SK-N-SH treated with all-trans-retinoic acid at 6 μM for 48 hours (cell line): ENCODE measurements around the gene LMAN1L.

Source experiments
- ATAC-seq: fragments of 200-7000 bp; cut with Tn5 transposase; 3 replicates; pipeline ENCODE4 v1.9.1; 2020; ENCODE audit warnings: mild to moderate bottlenecking, moderate library complexity
- ARNTL ChIP-seq: fragments of 450-650 bp; formaldehyde crosslinking; IDR thresholded peaks from 2 replicates; pipeline ENCODE4 v1.5.0; 2020; ENCODE audit warnings: low read depth, mild to moderate bottlenecking, moderate library complexity, borderline replicate concordance
- BACH2 ChIP-seq: fragments of 250-450 bp; sonication (Bioruptor Pico); IDR thresholded peaks from 2 replicates; pipeline ENCODE4 v1.9.0; 2021; ENCODE audit warnings: mild to moderate bottlenecking, borderline replicate concordance
- CREB5 ChIP-seq: fragments of 250-450 bp; sonication (Bioruptor Pico); IDR thresholded peaks from 2 replicates; pipeline ENCODE4 v1.5.1; 2020; ENCODE audit warnings: low read depth, mild to moderate bottlenecking, moderate library complexity
- CSDC2 ChIP-seq: fragments of 250-450 bp; sonication (Bioruptor Pico); IDR thresholded peaks from 2 replicates; pipeline ENCODE4 v1.5.0; 2020; ENCODE audit warnings: mild to moderate bottlenecking, moderate library complexity
- CSRNP3 ChIP-seq: fragments of 250-450 bp; sonication (Bioruptor Pico); IDR thresholded peaks from 2 replicates; pipeline ENCODE4 v1.5.1; 2021; ENCODE audit warnings: mild to moderate bottlenecking, moderate library complexity
- ESRRG ChIP-seq: fragments of 250-450 bp; sonication (Bioruptor Pico); IDR thresholded peaks from 2 replicates; pipeline ENCODE4 v1.6.1; 2021; ENCODE audit warnings: mild to moderate bottlenecking
- GLIS3 ChIP-seq: fragments of 250-450 bp; sonication (Bioruptor Pico); IDR thresholded peaks from 2 replicates; pipeline ENCODE4 v1.5.0; 2020; ENCODE audit warnings: mild to moderate bottlenecking, moderate library complexity
- OSR1 ChIP-seq: fragments of 250-450 bp; sonication (Bioruptor Pico); IDR thresholded peaks from 2 replicates; pipeline ENCODE4 v1.8.0; 2022; ENCODE audit warnings: moderate library complexity, mild to moderate bottlenecking, inconsistent platforms
- PATZ1 ChIP-seq: fragments of 250-450 bp; sonication (Bioruptor Pico); IDR thresholded peaks from 2 replicates; pipeline ENCODE4 v1.8.0; 2020; ENCODE audit warnings: mild to moderate bottlenecking, moderate library complexity, borderline replicate concordance
- POU6F1 ChIP-seq: fragments of 250-450 bp; sonication (Bioruptor Pico); IDR thresholded peaks from 2 replicates; pipeline ENCODE4 v1.8.0; 2021; ENCODE audit warnings: low read depth, mild to moderate bottlenecking, moderate library complexity, borderline replicate concordance
- PPARA ChIP-seq: fragments of 250-450 bp; sonication (Bioruptor Pico); IDR thresholded peaks from 2 replicates; pipeline ENCODE4 v1.5.0; 2020; ENCODE audit warnings: mild to moderate bottlenecking, borderline replicate concordance
- RARB ChIP-seq: fragments of 250-450 bp; sonication (Bioruptor Pico); IDR thresholded peaks from 2 replicates; pipeline ENCODE4 v1.8.0; 2021; ENCODE audit warnings: mild to moderate bottlenecking, moderate library complexity
- TCF4 ChIP-seq: fragments of 250-450 bp; sonication (Bioruptor Pico); IDR thresholded peaks from 2 replicates; pipeline ENCODE4 v1.8.0; 2021; ENCODE audit warnings: mild to moderate bottlenecking, moderate library complexity, borderline replicate concordance
- TOX ChIP-seq: fragments of 250-450 bp; sonication (Bioruptor Pico); IDR thresholded peaks from 2 replicates; pipeline ENCODE4 v1.8.0; 2021; ENCODE audit warnings: mild to moderate bottlenecking, moderate library complexity, borderline replicate concordance
- TSHZ2 ChIP-seq: fragments of 250-450 bp; sonication (Bioruptor Pico); IDR thresholded peaks from 2 replicates; pipeline ENCODE4 v1.5.0; 2020; ENCODE audit warnings: mild to moderate bottlenecking, moderate library complexity
- ZC3H10 ChIP-seq: fragments of 250-450 bp; sonication (Bioruptor Pico); IDR thresholded peaks from 2 replicates; pipeline ENCODE4 v1.5.1; 2021; ENCODE audit warnings: mild to moderate bottlenecking, moderate library complexity
- ZFP3 ChIP-seq: fragments of 250-450 bp; sonication (Bioruptor Pico); IDR thresholded peaks from 2 replicates; pipeline ENCODE4 v1.5.0; 2020; ENCODE audit warnings: mild to moderate bottlenecking, moderate library complexity
- ZFP30 ChIP-seq: fragments of 450-650 bp; formaldehyde crosslinking; IDR thresholded peaks from 2 replicates; pipeline ENCODE4 v1.5.0; 2022; ENCODE audit warnings: mild to moderate bottlenecking, moderate library complexity
- ZNF565 ChIP-seq: fragments of 450-650 bp; formaldehyde crosslinking; conservative IDR thresholded peaks from 2 replicates; pipeline ENCODE4 v1.5.0; 2020; ENCODE audit warnings: low read depth, mild to moderate bottlenecking, moderate library complexity
- ZNF70 ChIP-seq: fragments of 450-650 bp; formaldehyde crosslinking; IDR thresholded peaks from 2 replicates; pipeline ENCODE4 v1.5.0; 2020; ENCODE audit warnings: mild to moderate bottlenecking, moderate library complexity
- ZNF8 ChIP-seq: fragments of 450-650 bp; formaldehyde crosslinking; IDR thresholded peaks from 2 replicates; pipeline ENCODE4 v1.5.0; 2020; ENCODE audit warnings: mild to moderate bottlenecking, moderate library complexity

Gene LMAN1L

GRCh38 chr15:74855857-74856256 is 43.2 kb downstream of the LMAN1L start:
- no peak for TF ChIP-seq ZFP30 (CRISPR knock-in tag)
- peak; percentile 31; the same call in 1 of the 3 replicates for ATAC-seq

GRCh38 chr15:74856537-74856936 is 43.9 kb downstream of the LMAN1L start:
- no peak for TF ChIP-seq GLIS3 (CRISPR knock-in tag)
- TF ChIP-seq ARNTL, result no peak
- TF ChIP-seq CREB5, result no peak
- no peak for TF ChIP-seq ESRRG (CRISPR knock-in tag)
- no peak for TF ChIP-seq PPARA (CRISPR knock-in tag)
- no peak for TF ChIP-seq BACH2 (CRISPR knock-in tag)
- TF ChIP-seq CSRNP3 (CRISPR knock-in tag), result no peak
- TF ChIP-seq TOX, result no peak
- TF ChIP-seq CSDC2, result no peak
- no peak for TF ChIP-seq ZNF565 (CRISPR knock-in tag)
- no peak for TF ChIP-seq ZFP3 (CRISPR knock-in tag)
- TF ChIP-seq RARB (CRISPR knock-in tag), result no peak
- TF ChIP-seq ZC3H10, result no peak
- no peak for TF ChIP-seq ZFP30 (CRISPR knock-in tag)
- no peak for TF ChIP-seq TCF4 (CRISPR knock-in tag)
- no peak for TF ChIP-seq OSR1 (CRISPR knock-in tag)
- ATAC-seq, result no peak

- TF ChIP-seq TSHZ2 (CRISPR knock-in tag), result no peak
- TF ChIP-seq TOX, result no peak
- TF ChIP-seq CSRNP3 (CRISPR knock-in tag), result no peak
- TF ChIP-seq PATZ1 (CRISPR knock-in tag), result no peak
- no peak for TF ChIP-seq ARNTL
- TF ChIP-seq BACH2 (CRISPR knock-in tag), result no peak
- TF ChIP-seq POU6F1 (CRISPR knock-in tag), result no peak
- TF ChIP-seq ZNF8 (CRISPR knock-in tag), result no peak
- TF ChIP-seq ZNF70 (CRISPR knock-in tag), result no peak
- TF ChIP-seq ZFP3 (CRISPR knock-in tag), result no peak
- TF ChIP-seq ZFP30 (CRISPR knock-in tag), result no peak
- TF ChIP-seq OSR1 (CRISPR knock-in tag), result no peak
- TF ChIP-seq CSDC2, result no peak
- TF ChIP-seq TCF4 (CRISPR knock-in tag), result no peak
Measured at GRCh38 chr15:74857082-74857655, 44.5 kb downstream of the LMAN1L start.

More at GRCh38 chr15:74857082-74857655, 44.5 kb downstream of the LMAN1L start:
- ATAC-seq, result no peak
